Measurements from ENCODE around the gene SOX11.

Gene SOX11

GRCh38 chr2:5696945-5697521, 4.8 kb downstream of the SOX11 start:
- Mint-ChIP-seq H3K4me1 (peaks cover 11% of the 10 kb centered on the region), H3K9me3 (no peaks in the 10 kb centered on the region), H3K36me3 (ENCODE audit: low read depth) (peaks cover 5% of the 10 kb centered on the region), H3K4me3 (no peak overlapping the region), H3K27me3 (peaks cover 63% of the 10 kb centered on the region), H3K27ac (no peak overlapping the region)
- DNase-seq: no peak
- ATAC-seq: no peak

GRCh38 chr2:5697562-5697961, 5.4 kb downstream of the SOX11 start:
- Mint-ChIP-seq H3K36me3 (ENCODE audit: low read depth) (peaks cover 5% of the 10 kb centered on the region), H3K27ac (no peak overlapping the region), H3K9me3 (no peaks in the 10 kb centered on the region), H3K4me1 (peaks cover 11% of the 10 kb centered on the region), H3K4me3 (no peak overlapping the region), H3K27me3 (peaks cover 62% of the 10 kb centered on the region)
- ATAC-seq (no peak), DNase-seq (no peak)

GRCh38 chr2:5698134-5698533, 6.0 kb downstream of the SOX11 start:
- ATAC-seq: no peak
- Mint-ChIP-seq H3K27ac (no peak overlapping the region), H3K27me3 (peaks cover 62% of the 10 kb centered on the region)

GRCh38 chr2:5699963-5700362, 7.8 kb downstream of the SOX11 start:
- Mint-ChIP-seq H3K9me3 (peaks cover 2% of the 10 kb centered on the region), H3K27me3 (peaks cover 48% of the 10 kb centered on the region), H3K4me1 (peaks cover 4% of the 10 kb centered on the region), H3K36me3 (ENCODE audit: low read depth) (peaks cover 2% of the 10 kb centered on the region), H3K27ac (no peak overlapping the region), H3K4me3 (no peak overlapping the region)
- ATAC-seq: no peak
- DNase-seq: no peak

More at GRCh38 chr2:5698134-5698533, 6.0 kb downstream of the SOX11 start:
- no peak for DNase-seq
- Mint-ChIP-seq H3K4me1 (peaks cover 9% of the 10 kb centered on the region), H3K4me3 (no peak overlapping the region), H3K9me3 (no peaks in the 10 kb centered on the region), H3K36me3 (ENCODE audit: low read depth) (peaks cover 5% of the 10 kb centered on the region)

- no peak overlapping the region for H3K4me3 Mint-ChIP-seq
- DNase-seq (no peak), ATAC-seq (no peak)
- H3K9me3 Mint-ChIP-seq: peaks cover 3% of the 10 kb centered on the region
- peaks cover under 1% of the 10 kb centered on the region for H3K36me3 Mint-ChIP-seq (ENCODE audit: low read depth)
- H3K27me3 Mint-ChIP-seq: peaks cover 42% of the 10 kb centered on the region
- H3K4me1 Mint-ChIP-seq: peaks cover 3% of the 10 kb centered on the region
- no peak overlapping the region for H3K27ac Mint-ChIP-seq
Observed at GRCh38 chr2:5700551-5700950, 8.4 kb downstream of the SOX11 start.

GRCh38 chr2:5701266-5701665, 9.1 kb downstream of the SOX11 start:
- H3K36me3 Mint-ChIP-seq (ENCODE audit: low read depth): no peaks in the 10 kb centered on the region
- H3K27me3 Mint-ChIP-seq: peaks cover 38% of the 10 kb centered on the region
- no peak overlapping the region for H3K27ac Mint-ChIP-seq
- no peak for ATAC-seq
- peaks cover 3% of the 10 kb centered on the region for H3K9me3 Mint-ChIP-seq
- no peaks in the 10 kb centered on the region for H3K4me1 Mint-ChIP-seq
- no peak for DNase-seq
- no peak overlapping the region for H3K4me3 Mint-ChIP-seq

- peaks cover 8% of the 10 kb centered on the region for H3K9me3 Mint-ChIP-seq
- no peak for ATAC-seq
- no peaks in the 10 kb centered on the region for H3K36me3 Mint-ChIP-seq (ENCODE audit: low read depth)
- no peak overlapping the region for H3K27ac Mint-ChIP-seq
- no peaks in the 10 kb centered on the region for H3K4me1 Mint-ChIP-seq
- DNase-seq: no peak
- no peak overlapping the region for H3K4me3 Mint-ChIP-seq
- H3K27me3 Mint-ChIP-seq: peaks cover 30% of the 10 kb centered on the region
Observed at GRCh38 chr2:5703166-5703565, 11.0 kb downstream of the SOX11 start.

GRCh38 chr2:5705490-5705889, 13.3 kb downstream of the SOX11 start:
- Mint-ChIP-seq H3K9me3 (peaks cover 8% of the 10 kb centered on the region), H3K27ac (no peak overlapping the region), H3K4me1 (no peaks in the 10 kb centered on the region), H3K4me3 (no peak overlapping the region), H3K36me3 (ENCODE audit: low read depth) (no peaks in the 10 kb centered on the region), H3K27me3 (peaks cover 15% of the 10 kb centered on the region)
- ATAC-seq (no peak), DNase-seq (no peak)

GRCh38 chr2:5706717-5707455, 14.7 kb downstream of the SOX11 start:
- Mint-ChIP-seq H3K36me3 (ENCODE audit: low read depth) (no peaks in the 10 kb centered on the region), H3K4me3 (no peak overlapping the region), H3K9me3 (peaks cover 8% of the 10 kb centered on the region), H3K27ac (no peak overlapping the region), H3K4me1 (no peaks in the 10 kb centered on the region), H3K27me3 (peaks cover 5% of the 10 kb centered on the region)
- ATAC-seq (no peak), DNase-seq (no peak)

GRCh38 chr2:5710615-5711014, 18.4 kb downstream of the SOX11 start:
- peaks cover 6% of the 10 kb centered on the region for H3K9me3 Mint-ChIP-seq

GRCh38 chr2:5713101-5713500, 20.9 kb downstream of the SOX11 start:
- no peak for DNase-seq
- Mint-ChIP-seq H3K4me1 (no peaks in the 10 kb centered on the region), H3K36me3 (ENCODE audit: low read depth) (no peaks in the 10 kb centered on the region), H3K27me3 (no peaks in the 10 kb centered on the region), H3K27ac (no peak overlapping the region), H3K4me3 (no peak overlapping the region), H3K9me3 (no peaks in the 10 kb centered on the region)
- ATAC-seq: no peak

More at GRCh38 chr2:5710615-5711014, 18.4 kb downstream of the SOX11 start:
- Mint-ChIP-seq H3K4me3 (no peak overlapping the region), H3K27me3 (no peaks in the 10 kb centered on the region), H3K4me1 (no peaks in the 10 kb centered on the region), H3K36me3 (ENCODE audit: low read depth) (no peaks in the 10 kb centered on the region), H3K27ac (no peak overlapping the region)
- ATAC-seq (no peak), DNase-seq (no peak)

GRCh38 chr2:5719629-5720334, 27.6 kb downstream of the SOX11 start:
- Mint-ChIP-seq H3K9me3 (peaks cover 9% of the 10 kb centered on the region), H3K27ac (no peak overlapping the region), H3K4me3 (no peak overlapping the region), H3K4me1 (no peaks in the 10 kb centered on the region), H3K27me3 (peaks cover 1% of the 10 kb centered on the region), H3K36me3 (ENCODE audit: low read depth) (peaks cover 2% of the 10 kb centered on the region)
- ATAC-seq: no peak
- no peak for DNase-seq

GRCh38 chr2:5720426-5720825, 28.2 kb downstream of the SOX11 start:
- Mint-ChIP-seq H3K4me3 (no peak overlapping the region), H3K36me3 (ENCODE audit: low read depth) (peaks cover 2% of the 10 kb centered on the region), H3K27ac (no peak overlapping the region), H3K27me3 (peaks cover 2% of the 10 kb centered on the region), H3K9me3 (peaks cover 9% of the 10 kb centered on the region), H3K4me1 (no peaks in the 10 kb centered on the region)
- ATAC-seq (no peak), DNase-seq (no peak)

GRCh38 chr2:5722236-5722635, 30.1 kb downstream of the SOX11 start:
- no peak overlapping the region for H3K4me3 Mint-ChIP-seq
- H3K27ac Mint-ChIP-seq: no peak overlapping the region
- H3K4me1 Mint-ChIP-seq: no peaks in the 10 kb centered on the region

More at GRCh38 chr2:5722236-5722635, 30.1 kb downstream of the SOX11 start:
- Mint-ChIP-seq H3K27me3 (peaks cover 5% of the 10 kb centered on the region), H3K9me3 (peaks cover 9% of the 10 kb centered on the region), H3K36me3 (ENCODE audit: low read depth) (peaks cover 2% of the 10 kb centered on the region)
- ATAC-seq (no peak), DNase-seq (no peak)

Measured in activated naive CD8-positive, alpha-beta T cell treated with anti-CD3 and anti-CD28 coated beads, Interleukin-2, amount 50 U/mL, for 24 hours (primary cell).